K562 (cell line): ENCODE measurements around the gene SAT2. TPM values are rescaled to one million over a fixed set of nuclear protein-coding genes. Genes with fewer than 3 reads are reported as not detected.
"Not testable (repeated sequence)": the region's sequence is repeated elsewhere in the genome, so short reads cannot be mapped to it uniquely, and the experiment has no call there.

Experiments
- ATAC-seq: fragments of 200-7000 bp; cut with Tn5 transposase; 3 replicates; pipeline ENCODE4 v1.9.1; 2020; ENCODE audit warnings: moderate library complexity
- BruUV-seq: library from RNA; stranded (reverse); fragments of 400-500 nt; replicated peaks from 2 replicates; lab custom pipeline; 2021; lab: Mats Ljungman, UMichigan
- CTCF ChIA-PET: fragments of 300-600 bp; formaldehyde crosslinking; extraction: SDS; loops from one replicate; lab custom pipeline; 2021; ENCODE audit warnings: low intra/inter-chr PET ratio; lab: Yijun Ruan, JAX
- POLR2A ChIA-PET: fragments of 300-600, 350-650 bp; sonication (Branson Sonifier 250); formaldehyde crosslinking; extraction: SDS; loops from one replicate; lab custom pipeline; 2021; ENCODE audit warnings: antibody characterized with exemption, inconsistent platforms; lab: Yijun Ruan, JAX
- DNase-seq, 4 experiments: peaks; one replicate each; pipeline versions ENCODE4 v3.0.0 to v3.0.0-alpha.2; 2011 to 2018; ENCODE audit warnings: low spot score in 3 of 4, mixed read lengths in 3 of 4; ENCODE audit errors: extremely low read depth in 1 of 4
- FAIRE-seq: peaks from 2 replicates; lab custom pipeline; 2011; peaks lifted over from hg19 to GRCh38; lab: Jason Lieb, UNC
- H2AFZ ChIP-seq: 2 replicates; pipeline ENCODE4 v1.6.0; 2011; ENCODE audit warnings: low read depth, low read length, control low read depth, inconsistent platforms
- H3K27ac ChIP-seq: fragments of 200-600 bp; 3 replicates; pipeline ENCODE4 v1.8.0; 2011; ENCODE audit warnings: low read depth, mild to moderate bottlenecking, control low read depth, inconsistent platforms, low read length, moderate library complexity, mixed read lengths; ENCODE audit errors: extremely low read depth
- H3K27me3 ChIP-seq, 2 experiments: fragments of 300-600 bp in 1 of 2; 2 replicates in 1 of 2; 3 replicates in 1 of 2; pipeline versions ENCODE4 v1.6.0 to v1.8.0; 2011; ENCODE audit warnings: inconsistent platforms in 2 of 2, low read length in 2 of 2, mild to moderate bottlenecking in 1 of 2, mixed read lengths in 1 of 2, moderate library complexity in 1 of 2; ENCODE audit not compliant: control insufficient read depth in 2 of 2, insufficient read depth in 2 of 2
- H3K36me3 ChIP-seq: fragments of 300-600 bp; 3 replicates; pipeline ENCODE4 v1.8.0; 2011; ENCODE audit warnings: mild to moderate bottlenecking, low read length, inconsistent platforms; ENCODE audit not compliant: control insufficient read depth, insufficient read depth
- H3K4me1 ChIP-seq, 2 experiments: fragments of 200-600 bp in 1 of 2; replicated peaks in 1 of 2; 2 replicates in 1 of 2; 3 replicates in 1 of 2; pipeline versions ENCODE4 v1.5.1 to v1.8.0; 2011; ENCODE audit warnings: inconsistent platforms in 2 of 2, low read length in 2 of 2, mild to moderate bottlenecking in 1 of 2, mixed read lengths in 1 of 2, moderate library complexity in 1 of 2; ENCODE audit not compliant: control insufficient read depth in 2 of 2, insufficient read depth in 2 of 2
- H3K4me2 ChIP-seq: 2 replicates; pipeline ENCODE4 v1.6.1; 2011; ENCODE audit warnings: low read length, control low read depth, inconsistent platforms, mixed read lengths; ENCODE audit not compliant: insufficient read depth
- H3K4me3 ChIP-seq: fragments of 200-600 bp; sonication (generic), shearing (Covaris generic); 2 replicates; pipeline ENCODE4 v1.5.1; 2016; ENCODE audit warnings: control low read depth, inconsistent platforms
- H3K79me2 ChIP-seq: fragments of 200-600 bp; 3 replicates; pipeline ENCODE4 v1.8.0; 2011; ENCODE audit warnings: low read length, inconsistent platforms; ENCODE audit not compliant: control insufficient read depth, insufficient read depth
- H3K9ac ChIP-seq, 2 experiments: 2 replicates each; pipeline versions ENCODE4 v1.6.0 to v1.6.1; 2011; ENCODE audit warnings: low read depth in 2 of 2, low read length in 2 of 2, control low read depth in 1 of 2, inconsistent platforms in 1 of 2, mild to moderate bottlenecking in 1 of 2, mixed read lengths in 1 of 2; ENCODE audit not compliant: insufficient read depth in 1 of 2
- H3K9me1 ChIP-seq: one replicate; pipeline ENCODE4 v1.6.0; 2011; ENCODE audit warnings: inconsistent platforms, mild to moderate bottlenecking, low read length, moderate library complexity; ENCODE audit not compliant: control insufficient read depth, insufficient read depth
- H3K9me3 ChIP-seq: replicated peaks from 2 replicates; pipeline ENCODE4 v1.5.1; 2011; ENCODE audit warnings: low read depth, low read length, inconsistent platforms; ENCODE audit not compliant: control insufficient read depth, insufficient read depth
- H4K20me1 ChIP-seq: replicated peaks from 2 replicates; pipeline ENCODE4 v1.6.1; 2011; ENCODE audit warnings: low read length, inconsistent platforms, mixed read lengths; ENCODE audit not compliant: control insufficient read depth, insufficient read depth
- RBM34 ChIP-seq: fragments of 200-400 bp; formaldehyde crosslinking; IDR thresholded peaks from 2 replicates; pipeline ENCODE4 v1.6.1; 2018; ENCODE audit warnings: low read length, borderline replicate concordance; ENCODE audit not compliant: insufficient read depth
- WGBS: fragments of 100-300 bp; shearing (Covaris generic); methylation state at CpG from one replicate; pipeline ENCODE4 v1.1.6; 2016; ENCODE audit warnings: low coverage, mixed read lengths; ENCODE audit not compliant: insufficient coverage; ENCODE audit errors: missing lambda C conversion rate; 5-methylcytosine and 5-hydroxymethylcytosine counted together
- in situ Hi-C: fragments of 300-500 bp; cut with MboI; formaldehyde crosslinking; loops from 4 replicates; pipeline ENCODE4 v1.15.0; 2018; ENCODE audit warnings: inconsistent platforms, mixed read lengths
- intact Hi-C: fragments of 100-400 bp; cut with micrococcal nuclease; formaldehyde crosslinking; loops from 2 replicates; pipeline ENCODE4 v1.14.2; 2022
- polyA plus RNA-seq, 8 experiments: library from polyadenylated mRNA; depleted of rRNA in 4 of 8; stranded (reverse) in 5 of 8; unstranded in 3 of 8; fragments of >200 nt; fragmentation: Nextera tagmentation in 2 of 8; fragmentation: Illumina TruSeq in 1 of 8; extraction: Ambion mirVana in 2 of 8; extraction: Trizol in 1 of 8; gene quantifications; 2 replicates each; pipeline versions ENCODE4 v1.2.1 to v1.2.3, GENCODE V29; 2011 to 2014; ENCODE audit warnings: inconsistent platforms in 1 of 8, missing spikeins in 1 of 8
- total RNA-seq, 7 experiments: library from RNA; depleted of rRNA in 6 of 7; stranded (reverse); fragments of >200 nt in 6 of 7; fragmentation: Illumina TruSeq in 2 of 7; extraction: Trizol in 2 of 7; gene quantifications; 2 replicates each; pipeline versions ENCODE4 v1.2.1 to v1.2.3, GENCODE V29; 2011 to 2021; ENCODE audit warnings: low replicate concordance in 1 of 7

Gene SAT2
- total and polyA plus RNA-seq, 9 of the 15 experiments (the other 6 are each of a cell fraction or from before 2014, with no cell fraction given) = 2.0 to 8.0 (median 5.3) TPM

- BruUV-seq = no TSS peak
- no peak overlapping the region for H3K27ac ChIP-seq
- no peak overlapping the region for H3K9ac ChIP-seq
- intact Hi-C loops = no loop called here
- no peaks in the 10 kb centered on the region for H3K27me3 ChIP-seq
- peaks cover 6% of the 10 kb centered on the region for H3K9me1 ChIP-seq
- in situ Hi-C loops = no loop called here
- H3K79me2 ChIP-seq = peaks cover 21% of the 10 kb centered on the region
- ATAC-seq (no peak), DNase-seq (no peak), FAIRE-seq (no peak)
- no peaks in the 10 kb centered on the region; a peak in 1 of 5 replicates for H3K4me1 ChIP-seq
- no peak overlapping the region for H3K4me3 ChIP-seq
- POLR2A ChIA-PET = interaction anchor here (1.2 kb wide), 1 partner anchor 14 kb away, joined by 4 read pairs; no protein-coding TSS in a partner anchor
- H4K20me1 ChIP-seq = no peaks in the 10 kb centered on the region
- CTCF ChIA-PET = no interaction called here
- H2AFZ ChIP-seq = no peak overlapping the region
- peaks cover 57% of the 10 kb centered on the region for H3K36me3 ChIP-seq
- WGBS = 98% methylated on average over 4 of the region's 4 CpGs
- no peaks in the 10 kb centered on the region for H3K9me3 ChIP-seq
- TF ChIP-seq RBM34 = no peak
- TF ChIP-seq, all 486 proteins: peak for 0
- H3K4me2 ChIP-seq = no peak overlapping the region
Observed at GRCh38 chr17:7606280-7606679, 21.3 kb downstream of the SAT2 start.

GRCh38 chr17:7597561-7597960 lies 30.1 kb downstream of the SAT2 start:
- POLR2A ChIA-PET, ATAC-seq, H4K20me1 ChIP-seq, FAIRE-seq, H3K79me2 ChIP-seq, DNase-seq, BruUV-seq, H3K4me2 ChIP-seq, H3K9ac ChIP-seq, H2AFZ ChIP-seq, CTCF ChIA-PET, H3K4me3 ChIP-seq, intact Hi-C loops, H3K27ac ChIP-seq, H3K9me1 ChIP-seq, in situ Hi-C loops, H3K9me3 ChIP-seq, H3K27me3 ChIP-seq, H3K4me1 ChIP-seq: not testable (repeated sequence)
- peaks cover 79% of the 10 kb centered on the region; the same call in 2 of the 3 replicates for H3K36me3 ChIP-seq
- WGBS = 75% methylated on average over 5 of the region's 5 CpGs
